Loucy (cell line): ENCODE results near the gene DNMT3B.

Experiments
- EZH2phosphoT487 ChIP-seq: fragments of 200-600 bp; IDR thresholded peaks from 2 replicates; pipeline ENCODE4 v1.6.1; 2018; ENCODE audit warnings: antibody characterized with exemption, mild to moderate bottlenecking, moderate library complexity, borderline replicate concordance
- TF ChIP-seq, protein P1 (sequence below): fragments of 200-600 bp; sonication (generic); conservative IDR thresholded peaks from 2 replicates; pipeline ENCODE4 v1.5.1; 2014; ENCODE audit warnings: mild to moderate bottlenecking, antibody characterized with exemption, low read length

DNA sequence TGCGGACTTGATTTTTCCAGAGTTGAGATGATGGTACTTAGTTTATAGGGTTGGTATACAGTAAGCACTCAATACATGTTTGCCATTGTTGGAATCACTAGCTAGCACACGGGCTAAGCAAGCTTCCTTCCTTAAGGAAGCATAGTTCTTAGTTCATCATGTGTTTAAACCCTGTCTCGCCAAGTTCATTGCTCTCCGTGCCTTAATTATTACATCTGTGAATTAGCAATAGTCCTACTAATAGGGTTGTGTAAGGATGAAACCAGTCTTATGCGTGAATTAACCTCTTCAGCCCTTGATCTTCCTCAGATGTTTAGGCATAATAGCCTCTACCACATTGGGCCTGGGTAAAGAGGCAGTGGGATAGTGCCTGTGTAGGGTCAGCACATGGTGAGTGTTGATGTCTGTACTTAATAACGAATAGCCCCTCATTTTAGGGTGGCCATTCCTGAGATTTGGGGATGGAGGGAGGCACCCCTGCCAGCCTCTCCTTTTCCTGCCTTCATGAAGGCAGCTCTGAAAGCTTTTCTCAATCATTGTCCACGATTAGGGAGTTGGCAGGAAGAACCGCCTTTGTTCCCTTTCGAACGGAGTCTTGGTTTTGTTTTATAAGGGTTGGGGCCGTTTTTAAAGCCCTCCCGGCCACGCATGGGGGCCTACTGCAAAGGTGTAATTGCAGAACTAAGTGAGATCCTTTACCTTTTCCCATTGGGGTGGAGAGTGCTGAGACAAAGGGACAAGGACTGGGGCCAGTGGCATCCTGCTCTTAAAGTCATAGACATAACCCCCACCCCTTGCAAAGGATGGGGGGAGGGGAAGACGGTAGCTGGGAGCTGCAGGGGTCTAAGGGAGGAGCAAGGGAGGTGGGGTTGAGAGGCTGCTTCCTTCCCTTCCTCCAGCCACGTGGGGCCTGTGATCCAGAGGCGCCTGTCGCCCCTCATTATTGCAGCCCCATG is 2.1 kb downstream of the DNMT3B start:
- TF ChIP-seq, protein P1, sequence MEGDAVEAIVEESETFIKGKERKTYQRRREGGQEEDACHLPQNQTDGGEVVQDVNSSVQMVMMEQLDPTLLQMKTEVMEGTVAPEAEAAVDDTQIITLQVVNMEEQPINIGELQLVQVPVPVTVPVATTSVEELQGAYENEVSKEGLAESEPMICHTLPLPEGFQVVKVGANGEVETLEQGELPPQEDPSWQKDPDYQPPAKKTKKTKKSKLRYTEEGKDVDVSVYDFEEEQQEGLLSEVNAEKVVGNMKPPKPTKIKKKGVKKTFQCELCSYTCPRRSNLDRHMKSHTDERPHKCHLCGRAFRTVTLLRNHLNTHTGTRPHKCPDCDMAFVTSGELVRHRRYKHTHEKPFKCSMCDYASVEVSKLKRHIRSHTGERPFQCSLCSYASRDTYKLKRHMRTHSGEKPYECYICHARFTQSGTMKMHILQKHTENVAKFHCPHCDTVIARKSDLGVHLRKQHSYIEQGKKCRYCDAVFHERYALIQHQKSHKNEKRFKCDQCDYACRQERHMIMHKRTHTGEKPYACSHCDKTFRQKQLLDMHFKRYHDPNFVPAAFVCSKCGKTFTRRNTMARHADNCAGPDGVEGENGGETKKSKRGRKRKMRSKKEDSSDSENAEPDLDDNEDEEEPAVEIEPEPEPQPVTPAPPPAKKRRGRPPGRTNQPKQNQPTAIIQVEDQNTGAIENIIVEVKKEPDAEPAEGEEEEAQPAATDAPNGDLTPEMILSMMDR: no peak
- TF ChIP-seq EZH2phosphoT487: no peak
